Aorta (tissue), 5 donors: ENCODE measurements around the gene NFIX. TPM values are rescaled to one million over a fixed set of nuclear protein-coding genes. Genes with fewer than 3 reads are reported as not detected.

ENCODE experiments used
- ATAC-seq: fragments of 200-7000 bp; cut with Tn5 transposase; one replicate; pipeline ENCODE4 v1.9.1; 2022; ENCODE audit warnings: moderate library complexity; ENCODE audit not compliant: low FRiP score
- DNase-seq, 2 donors: peaks; one replicate each; pipeline ENCODE4 v3.0.0-alpha.2; 2020
- H3K27ac ChIP-seq, 2 donors: one replicate each; pipeline ENCODE4 v1.5.1; 2013; ENCODE audit warnings: low read length in 2 of 2, mild to moderate bottlenecking in 2 of 2, moderate library complexity in 2 of 2, control low read depth in 1 of 2, inconsistent platforms in 1 of 2, low read depth in 1 of 2
- H3K27me3 ChIP-seq, 2 donors: one replicate each; pipeline ENCODE4 v1.6.1; 2013; ENCODE audit warnings: control low read depth in 1 of 2, low read length in 1 of 2, mild to moderate bottlenecking in 1 of 2, moderate library complexity in 1 of 2; ENCODE audit not compliant: insufficient read depth in 2 of 2, control insufficient read depth in 1 of 2
- H3K36me3 ChIP-seq, 2 donors: one replicate each; pipeline ENCODE4 v1.6.1; 2013; ENCODE audit warnings: control low read depth in 1 of 2, low read length in 1 of 2, mild to moderate bottlenecking in 1 of 2; ENCODE audit not compliant: insufficient read depth in 2 of 2, control insufficient read depth in 1 of 2
- H3K4me1 ChIP-seq, 2 donors: one replicate each; pipeline ENCODE4 v1.6.1; 2013; ENCODE audit warnings: low read length in 2 of 2, control low read depth in 1 of 2, mild to moderate bottlenecking in 1 of 2, moderate library complexity in 1 of 2; ENCODE audit not compliant: insufficient read depth in 2 of 2, control insufficient read depth in 1 of 2
- H3K4me3 ChIP-seq, 2 donors: one replicate each; pipeline ENCODE4 v1.5.1; 2013; ENCODE audit warnings: low read length in 2 of 2, control low read depth in 1 of 2, mild to moderate bottlenecking in 1 of 2
- H3K9me3 ChIP-seq: one replicate; pipeline ENCODE4 v1.6.1; 2013; ENCODE audit warnings: mild to moderate bottlenecking, low read length; ENCODE audit not compliant: control insufficient read depth
- WGBS, 2 donors: extraction: QIAGEN DNeasy Blood & Tissue Kit; methylation state at CpG; one replicate each; pipeline ENCODE4 v1.1.7; 2013; 5-methylcytosine and 5-hydroxymethylcytosine counted together
- intact Hi-C, 2 donors: fragments of 100-400 bp; cut with DNase I; formaldehyde crosslinking; loops; one replicate each; pipeline versions ENCODE4 v1.14.2 to v1.15.0; 2022
- polyA plus RNA-seq, 2 donors: library from polyadenylated mRNA; stranded (reverse); fragments of 200-250 nt; gene quantifications; one replicate each; pipeline ENCODE4 v1.2.3, GENCODE V29; 2013
- total RNA-seq, 2 donors: library from RNA; stranded (reverse); fragmentation: NEBNext Ultra II Directional; extraction: Animal tissue kit (Norgen Biotek cat#: 25700); gene quantifications; one replicate each; pipeline ENCODE4 v1.2.1, GENCODE V29; 2021
- donor health status: healthy with polysubstance abuse.
- donor health status: Bipolar disorder and iron deficiency.
- donor health status: DM: no; HTN: no; CAD: no.
- donor health status: DM: no; HTN: no; CAD: no.
- donor health status: DM: yes; HTN: yes; CAD: no.

Gene NFIX
- total and polyA plus RNA-seq, 4 donors: 45.5 to 327 (median 117) TPM

DNA sequence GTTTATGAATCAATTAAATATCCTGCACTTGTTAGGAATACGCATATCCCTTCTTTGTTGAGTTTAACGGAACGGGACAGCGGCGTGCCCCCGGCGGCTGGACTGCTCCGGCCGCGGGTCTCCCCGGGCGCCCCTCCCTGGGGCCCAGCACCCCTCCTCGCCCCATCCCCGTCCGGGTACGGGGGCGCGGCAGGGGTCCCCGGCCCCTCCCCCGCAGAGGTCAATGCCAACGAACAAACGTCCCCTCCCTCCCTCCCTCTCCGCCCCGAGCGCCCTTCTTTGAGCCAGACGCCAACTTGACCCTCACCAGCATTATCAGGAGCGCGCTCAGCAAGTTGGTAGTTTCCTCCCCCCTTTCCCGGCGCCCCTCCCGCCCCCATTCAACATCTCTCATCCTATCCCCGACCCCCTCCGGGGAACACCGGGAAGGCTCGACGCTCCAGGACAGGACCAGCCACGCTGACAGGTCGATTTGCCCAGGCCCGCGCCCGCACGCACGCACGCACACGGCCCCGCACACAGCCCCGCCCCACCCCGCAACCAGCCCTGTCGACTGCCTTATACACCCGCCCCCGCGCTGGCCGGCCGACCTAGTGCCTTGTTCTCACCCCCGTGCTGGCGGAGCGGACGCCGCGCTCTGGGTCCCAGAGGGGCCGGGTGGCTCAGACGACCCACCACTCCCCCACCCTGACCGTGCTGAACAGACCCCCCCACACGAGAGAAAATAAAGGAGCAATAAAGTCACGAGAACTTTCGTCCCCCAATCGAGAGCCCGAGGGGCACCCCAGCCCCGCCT, 102.4 kb downstream of the NFIX start:
- H3K27ac ChIP-seq: no peak overlapping the region
- ATAC-seq (peak; percentile 1), DNase-seq (peak; percentile 82 to 88)
- no peaks in the 10 kb centered on the region for H3K4me1 ChIP-seq
- WGBS, 2 donors: 21 to 24% methylated on average over 45 to 69 of the region's 69 CpGs
- H3K36me3 ChIP-seq: no peaks in the 10 kb centered on the region
- no peak overlapping the region for H3K4me3 ChIP-seq
- H3K27me3 ChIP-seq: no peaks in the 10 kb centered on the region
- intact Hi-C loops: no loop called here
- no peaks in the 10 kb centered on the region for H3K9me3 ChIP-seq

GRCh38 chr19:13098277-13099072, 103.2 kb downstream of the NFIX start:
- ATAC-seq (no peak), DNase-seq (peak in 1 of 2 donors; percentile 63)
- no peaks in the 10 kb centered on the region for H3K27me3 ChIP-seq
- 47 to 51% methylated on average over 52 to 58 of the region's 58 CpGs for WGBS, 2 donors
- no peaks in the 10 kb centered on the region for H3K4me1 ChIP-seq
- intact Hi-C loops: no loop called here
- H3K4me3 ChIP-seq: no peak overlapping the region
- no peaks in the 10 kb centered on the region for H3K36me3 ChIP-seq
- no peaks in the 10 kb centered on the region for H3K9me3 ChIP-seq
- H3K27ac ChIP-seq: no peak overlapping the region

DNA sequence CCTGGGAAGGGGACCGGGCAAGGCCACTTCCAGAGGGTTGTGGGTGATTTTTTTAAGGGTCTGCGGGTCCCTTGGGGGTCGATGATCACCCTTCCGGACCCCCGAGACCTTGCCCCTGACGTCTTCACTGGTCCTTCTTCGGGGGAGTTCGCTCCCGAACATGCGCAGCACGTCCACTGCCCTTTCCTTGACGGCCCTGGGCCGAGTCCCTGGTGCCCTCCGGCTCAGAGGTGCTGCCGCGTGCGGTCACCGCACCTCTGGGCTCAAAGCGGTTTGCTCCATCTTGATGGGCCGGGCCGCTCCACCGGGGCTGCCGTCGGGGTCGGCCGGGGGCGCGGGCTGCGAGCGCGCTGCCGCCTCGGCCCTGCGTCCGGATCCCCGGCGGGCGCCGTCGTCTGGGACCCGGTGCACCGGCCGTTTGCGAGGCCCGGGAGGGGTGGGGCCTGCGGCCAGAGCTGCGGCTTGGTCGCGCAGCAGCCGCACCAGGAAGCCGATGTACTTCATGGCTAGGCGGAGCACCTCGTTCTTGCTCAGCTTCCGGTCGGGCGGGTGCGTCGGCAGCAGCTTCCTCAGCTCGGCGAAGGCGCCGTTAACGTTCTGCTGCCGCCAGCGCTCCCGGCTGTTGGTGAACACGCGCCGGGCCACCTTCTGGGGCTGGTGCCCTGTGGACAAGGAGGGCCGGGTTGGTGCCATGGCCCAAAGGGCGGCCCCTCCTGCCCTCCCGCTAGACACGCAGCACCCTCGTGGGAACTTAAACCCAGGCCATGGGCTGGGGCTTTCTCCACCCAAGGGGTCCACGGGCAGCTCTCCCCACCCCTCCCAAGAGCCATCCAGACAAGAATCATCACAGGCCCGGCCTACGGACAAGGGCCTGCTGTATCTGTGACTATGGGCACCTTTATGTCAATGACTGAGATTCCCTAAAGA, 104.1 kb downstream of the NFIX start:
- Histone ChIP-seq H3K27ac (peak overlapping the region in 1 of 2 donors; percentile 12), H3K9me3 (no peaks in the 10 kb centered on the region), H3K4me1 (no peaks in the 10 kb centered on the region), H3K36me3 (no peaks in the 10 kb centered on the region), H3K4me3 (no peak overlapping the region), H3K27me3 (no peaks in the 10 kb centered on the region)
- ATAC-seq: no peak
- intact Hi-C loops: no loop called here
- WGBS, 2 donors: 76 to 80% methylated on average over 72 to 77 of the region's 77 CpGs
- DNase-seq: peak; percentile 88 to 89

DNA sequence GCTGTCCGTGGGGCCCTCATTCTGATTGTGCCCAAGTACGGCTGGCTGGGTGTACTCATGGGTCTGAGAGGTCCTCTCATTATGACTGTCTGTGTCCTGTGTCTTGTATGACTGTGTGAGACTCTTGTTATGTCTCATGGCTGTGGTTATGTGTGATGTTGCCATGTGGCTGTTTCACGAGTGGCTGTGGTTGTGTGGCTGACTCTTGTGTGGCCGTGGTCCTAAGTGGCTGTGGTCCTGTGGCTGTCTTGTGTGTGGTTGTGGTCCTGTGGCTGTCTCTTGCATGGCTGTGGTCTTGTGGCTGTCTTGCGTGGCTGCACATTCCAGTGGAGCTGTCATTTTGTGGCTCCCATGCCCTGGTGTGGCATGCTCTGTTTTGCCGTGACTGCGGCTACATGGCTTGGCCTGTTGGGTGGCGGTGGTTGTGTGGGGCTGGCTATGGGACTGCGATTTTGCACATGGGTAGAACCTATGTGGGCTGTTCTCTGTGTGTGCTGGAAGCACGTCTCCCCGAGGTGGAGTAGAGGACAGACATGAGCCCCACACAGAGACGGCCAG, 104.8 kb downstream of the NFIX start:
- 70% methylated on average over 12 of the region's 12 CpGs for WGBS, 2 donors
- no peak overlapping the region for H3K4me3 ChIP-seq
- no peak overlapping the region for H3K27ac ChIP-seq
- no peaks in the 10 kb centered on the region for H3K27me3 ChIP-seq
- no peak for DNase-seq
- H3K4me1 ChIP-seq: no peaks in the 10 kb centered on the region
- no peak for ATAC-seq
- H3K9me3 ChIP-seq: no peaks in the 10 kb centered on the region
- H3K36me3 ChIP-seq: no peaks in the 10 kb centered on the region
- intact Hi-C loops: no loop called here

DNA sequence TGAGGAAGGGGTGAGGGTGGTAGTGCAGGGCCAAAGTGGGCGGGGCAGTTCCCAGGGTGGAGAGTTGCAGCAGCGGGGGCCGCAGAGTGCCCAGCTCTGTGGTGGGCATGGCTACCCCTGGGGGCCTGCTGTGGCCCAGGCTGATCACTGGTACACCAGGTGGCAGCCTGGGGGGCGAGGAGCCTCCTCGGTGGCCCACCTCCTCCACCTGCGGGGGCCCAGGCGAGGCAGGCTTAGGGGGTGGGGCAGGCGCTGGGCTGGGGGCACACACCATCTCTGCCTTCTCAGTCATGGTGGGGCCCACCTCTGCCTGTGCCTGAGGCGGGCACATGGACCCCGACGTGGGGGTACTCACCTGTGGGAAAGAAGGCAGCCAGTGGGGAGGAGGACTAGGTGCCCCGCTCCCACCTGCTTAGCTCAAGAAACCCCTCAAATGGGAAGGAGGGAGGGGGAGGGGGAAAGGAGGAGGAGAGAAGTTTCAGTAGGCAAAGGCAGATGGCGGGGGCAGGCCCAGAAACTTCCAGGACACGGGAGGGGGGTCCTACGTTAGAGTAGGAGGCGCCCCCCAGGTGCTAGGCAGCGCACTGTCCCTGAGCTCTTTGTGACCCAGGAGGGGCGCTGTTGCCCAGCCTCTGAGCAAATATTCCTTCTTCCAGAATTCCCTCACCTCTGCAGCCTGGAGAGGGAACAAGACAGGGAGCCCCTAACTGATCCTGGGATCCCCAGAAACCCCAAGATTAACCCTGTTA, 105.7 kb downstream of the NFIX start:
- Histone ChIP-seq H3K36me3 (no peaks in the 10 kb centered on the region), H3K27ac (no peak overlapping the region), H3K4me3 (no peak overlapping the region), H3K4me1 (no peaks in the 10 kb centered on the region), H3K27me3 (no peaks in the 10 kb centered on the region), H3K9me3 (no peaks in the 10 kb centered on the region)
- DNase-seq (no peak), ATAC-seq (no peak)
- 68 to 69% methylated on average over 14 to 18 of the region's 18 CpGs for WGBS, 2 donors
- intact Hi-C loops: no loop called here

DNA sequence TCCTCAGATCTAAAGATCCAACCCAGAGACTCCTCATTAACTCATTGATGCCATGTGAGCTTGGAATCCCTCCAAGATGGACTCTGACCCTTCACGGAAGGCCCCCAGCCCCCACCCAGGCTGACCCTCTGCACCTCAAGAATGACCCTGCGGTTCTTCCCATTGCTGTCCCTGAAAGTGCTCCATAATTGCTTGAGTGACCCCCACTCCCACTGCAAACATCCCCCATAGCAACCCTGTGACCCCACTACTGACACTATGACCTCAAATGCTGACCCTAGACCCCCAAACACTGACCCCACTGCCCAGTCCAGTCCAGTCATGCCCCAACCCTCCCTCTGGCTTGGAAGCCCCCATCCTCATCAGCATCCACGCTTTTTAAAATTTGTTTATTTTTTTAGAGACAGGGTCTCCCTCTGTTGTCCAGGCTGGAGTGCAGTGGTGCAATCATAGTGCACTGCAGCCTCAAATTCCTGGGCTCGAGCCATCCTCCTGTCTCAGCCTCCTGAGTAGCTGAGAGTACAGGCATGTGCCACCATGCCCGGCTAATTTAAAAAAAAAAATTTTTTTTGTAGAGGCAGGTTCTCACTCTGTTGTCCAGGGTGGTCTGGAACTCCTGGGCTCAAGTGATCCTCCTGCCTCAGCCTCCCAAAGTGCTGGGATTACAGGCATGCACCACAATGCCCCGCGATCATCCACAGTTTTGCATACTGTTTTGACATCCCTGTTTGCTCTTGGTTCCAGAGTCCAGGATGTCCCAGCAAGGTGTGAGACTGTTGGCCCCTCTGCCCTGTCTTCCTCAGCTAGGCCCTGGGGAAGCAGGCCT, 106.5 kb downstream of the NFIX start:
- no peaks in the 10 kb centered on the region for H3K36me3 ChIP-seq
- intact Hi-C loops: no loop called here
- no peak overlapping the region for H3K27ac ChIP-seq
- H3K27me3 ChIP-seq: no peaks in the 10 kb centered on the region
- H3K4me3 ChIP-seq: no peak overlapping the region
- DNase-seq (no peak), ATAC-seq (no peak)
- no peaks in the 10 kb centered on the region for H3K9me3 ChIP-seq
- WGBS, 2 donors: 57 to 61% methylated on average over 7 of the region's 7 CpGs
- no peaks in the 10 kb centered on the region for H3K4me1 ChIP-seq

DNA sequence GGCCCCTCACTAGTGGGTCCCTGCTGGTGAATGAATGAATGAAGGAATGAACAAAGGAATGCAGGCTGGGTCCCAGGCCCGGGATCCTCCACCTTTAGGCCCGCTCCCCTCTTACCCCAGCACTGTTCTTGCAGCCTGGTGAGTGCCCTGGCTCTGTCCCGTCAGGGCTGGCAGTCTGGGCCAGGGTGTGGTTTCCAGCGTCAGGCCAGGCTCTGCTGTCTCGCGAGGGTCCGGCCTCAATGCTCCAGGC, 107.1 kb downstream of the NFIX start:
- no peaks in the 10 kb centered on the region for H3K27me3 ChIP-seq
- WGBS, 2 donors: 1 to 2% methylated on average over 7 of the region's 7 CpGs
- no peaks in the 10 kb centered on the region for H3K36me3 ChIP-seq
- no peak for ATAC-seq
- H3K9me3 ChIP-seq: no peaks in the 10 kb centered on the region
- H3K4me1 ChIP-seq: no peaks in the 10 kb centered on the region
- DNase-seq: peak in 1 of 2 donors; percentile 86
- intact Hi-C loops: no loop called here
- H3K4me3 ChIP-seq: peak overlapping the region in 1 of 2 donors; percentile 21
- H3K27ac ChIP-seq: peak overlapping the region in 1 of 2 donors; percentile 49
